ENCODE data around the gene THSD7A.

GRCh38 chr7:11615174-11615573, 216.8 kb downstream of the THSD7A start:
- no peak for TF ChIP-seq POLR2A (IDR thresholded peaks at IDR 0.05; ENCODE audit: low read depth, low read length)
- no peak for TF ChIP-seq TAF1 (IDR thresholded peaks at IDR 0.05; ENCODE audit: low read depth, low read length)
- no peak for TF ChIP-seq POLR2AphosphoS5 (IDR thresholded peaks at IDR 0.05; ENCODE audit: low read depth, low read length)

Data from GM12891 (cell line).